GM18502 (cell line): Measurements from ENCODE around the gene LBH.

Experiments used
- ATAC-seq: cut with Tn5 transposase; IDR thresholded peaks from one replicate; pipeline ENCODE4 v1.9.1; 2021; ENCODE audit warnings: mild to moderate bottlenecking; ENCODE audit not compliant: unreplicated experiment, poor library complexity

Gene LBH

DNA sequence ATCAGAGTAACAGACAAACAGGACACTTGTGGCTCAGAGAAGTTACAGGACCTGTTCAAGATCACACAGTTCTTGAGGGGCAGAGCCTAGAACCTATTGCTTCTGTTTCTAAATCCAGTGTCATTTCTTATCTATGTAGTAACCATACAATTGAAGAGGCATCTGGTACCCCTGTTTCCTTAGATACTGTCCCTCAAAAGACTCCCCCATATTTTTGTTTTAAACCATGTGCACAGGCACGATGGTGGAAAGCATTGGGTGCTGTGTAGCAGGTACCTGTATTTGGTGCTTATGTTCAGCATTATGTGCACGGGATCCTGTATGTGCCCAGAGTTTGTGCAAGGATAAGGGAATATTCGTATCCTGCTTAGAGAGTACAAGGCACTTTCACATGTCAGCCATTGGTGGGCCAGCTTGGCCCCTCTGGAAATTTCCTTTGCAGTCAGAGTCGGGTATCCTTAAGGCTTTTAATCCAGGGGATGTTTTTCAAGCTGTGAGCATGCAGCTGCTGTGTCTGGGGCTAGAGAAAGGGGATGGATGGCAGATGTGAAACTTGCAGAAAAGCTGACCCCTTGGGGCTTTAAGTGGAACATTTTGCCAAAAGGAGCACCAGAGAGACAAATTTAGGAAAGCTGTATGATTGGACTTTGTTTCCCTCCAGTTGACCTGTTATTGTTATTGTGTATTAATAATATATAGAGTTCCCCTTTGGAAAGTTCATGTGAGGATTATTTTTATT lies 2.1 kb downstream of the LBH start:
- ATAC-seq: no peak

GRCh38 chr2:30234180-30234971 lies 3.0 kb downstream of the LBH start:
- ATAC-seq: no peak

DNA sequence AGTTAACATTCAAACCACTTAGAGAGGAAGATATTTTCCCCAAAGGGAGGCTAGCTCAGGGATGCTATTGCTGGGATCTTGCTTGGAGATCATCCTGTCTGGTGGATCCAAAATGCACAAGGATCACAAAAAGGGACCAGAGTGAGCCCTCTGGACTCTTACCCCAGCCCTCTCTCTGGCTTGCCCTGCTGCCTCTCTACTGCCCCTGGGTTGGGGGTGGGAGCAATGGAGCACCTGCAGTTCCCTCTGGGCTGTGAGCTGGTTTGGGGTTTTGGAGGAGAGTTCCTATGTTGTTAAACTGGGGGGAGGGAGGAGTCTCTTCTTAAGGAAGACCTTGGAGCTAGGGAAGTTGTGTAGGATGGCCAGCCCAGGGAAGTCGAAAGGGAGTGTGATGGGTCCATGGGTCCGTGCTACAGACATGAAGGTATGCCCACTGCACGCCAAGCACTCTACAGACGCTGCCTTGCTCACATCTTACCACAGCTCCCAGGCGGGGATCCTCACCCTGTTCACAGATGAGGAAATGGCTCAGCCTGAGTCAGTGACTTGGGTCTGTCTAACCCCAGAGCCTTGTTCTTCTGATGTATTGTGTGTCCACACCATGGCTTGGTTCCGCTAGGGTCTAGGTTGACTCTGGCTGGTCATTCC lies 3.8 kb downstream of the LBH start:
- ATAC-seq: no peak

DNA sequence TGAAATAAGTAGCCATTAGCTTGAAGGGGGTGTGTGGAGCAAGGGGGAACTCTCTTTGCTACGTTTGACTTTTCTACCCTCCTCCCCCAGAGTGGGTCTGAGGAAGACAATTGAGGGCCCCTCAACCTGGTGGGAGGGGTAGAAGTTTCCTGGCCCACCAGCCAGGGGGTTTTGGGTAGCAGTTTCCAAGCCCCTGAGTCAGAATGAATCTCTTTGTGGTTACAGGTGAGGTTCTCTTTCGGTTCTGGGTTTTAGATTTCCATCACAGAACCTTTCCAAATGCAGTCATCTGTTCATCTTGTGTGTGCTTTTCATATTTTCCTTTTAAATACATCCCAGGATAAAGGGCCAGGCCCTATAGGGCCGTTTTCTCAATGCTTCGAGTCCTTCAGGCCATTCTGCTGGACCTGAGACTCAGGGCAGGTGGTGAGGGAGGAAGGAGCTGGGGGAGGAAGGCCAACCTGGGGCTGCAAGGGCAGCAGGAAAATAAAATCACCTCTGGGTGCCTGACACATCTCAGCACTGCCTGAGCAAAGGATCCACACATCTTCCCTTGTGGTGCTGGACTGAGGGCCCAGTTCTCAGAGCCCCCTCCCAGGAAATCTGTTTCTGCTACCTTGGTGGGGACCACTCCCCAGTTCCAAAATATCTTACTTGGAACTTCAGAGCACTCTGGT lies 4.7 kb downstream of the LBH start:
- no peak for ATAC-seq

DNA sequence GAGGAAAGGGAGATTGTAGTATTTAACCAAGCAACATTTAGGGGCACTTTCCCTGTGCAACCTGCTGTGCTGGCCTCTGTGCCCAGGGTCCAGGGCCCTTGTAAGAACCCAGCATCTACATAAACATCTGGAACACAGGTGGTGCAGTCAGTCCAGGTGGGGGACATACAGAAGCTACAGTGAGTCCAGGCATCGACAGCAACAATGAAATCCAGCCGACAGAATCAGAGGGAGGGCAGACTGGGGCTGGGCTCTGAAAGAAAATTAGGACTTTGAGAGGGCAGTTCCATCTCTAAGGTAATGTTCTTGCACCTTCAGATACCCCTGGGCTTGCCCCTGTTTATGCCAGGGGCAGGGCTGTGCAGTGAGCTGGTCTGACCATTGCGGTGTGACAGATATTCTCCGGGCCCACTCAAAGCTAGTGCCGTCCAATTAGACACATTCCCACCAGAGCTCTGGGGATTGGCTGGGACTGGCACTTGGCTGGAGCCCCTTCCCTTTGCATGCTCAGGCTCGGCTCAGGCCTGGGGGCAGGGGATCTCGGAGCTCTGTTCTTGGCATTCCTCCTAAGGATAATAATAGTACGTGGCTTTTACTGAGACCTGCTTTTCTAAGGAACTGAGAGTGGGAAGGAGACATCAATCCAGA lies 5.4 kb downstream of the LBH start:
- no peak for ATAC-seq

GRCh38 chr2:30237239-30237965 lies 6.1 kb downstream of the LBH start:
- no peak for ATAC-seq

DNA sequence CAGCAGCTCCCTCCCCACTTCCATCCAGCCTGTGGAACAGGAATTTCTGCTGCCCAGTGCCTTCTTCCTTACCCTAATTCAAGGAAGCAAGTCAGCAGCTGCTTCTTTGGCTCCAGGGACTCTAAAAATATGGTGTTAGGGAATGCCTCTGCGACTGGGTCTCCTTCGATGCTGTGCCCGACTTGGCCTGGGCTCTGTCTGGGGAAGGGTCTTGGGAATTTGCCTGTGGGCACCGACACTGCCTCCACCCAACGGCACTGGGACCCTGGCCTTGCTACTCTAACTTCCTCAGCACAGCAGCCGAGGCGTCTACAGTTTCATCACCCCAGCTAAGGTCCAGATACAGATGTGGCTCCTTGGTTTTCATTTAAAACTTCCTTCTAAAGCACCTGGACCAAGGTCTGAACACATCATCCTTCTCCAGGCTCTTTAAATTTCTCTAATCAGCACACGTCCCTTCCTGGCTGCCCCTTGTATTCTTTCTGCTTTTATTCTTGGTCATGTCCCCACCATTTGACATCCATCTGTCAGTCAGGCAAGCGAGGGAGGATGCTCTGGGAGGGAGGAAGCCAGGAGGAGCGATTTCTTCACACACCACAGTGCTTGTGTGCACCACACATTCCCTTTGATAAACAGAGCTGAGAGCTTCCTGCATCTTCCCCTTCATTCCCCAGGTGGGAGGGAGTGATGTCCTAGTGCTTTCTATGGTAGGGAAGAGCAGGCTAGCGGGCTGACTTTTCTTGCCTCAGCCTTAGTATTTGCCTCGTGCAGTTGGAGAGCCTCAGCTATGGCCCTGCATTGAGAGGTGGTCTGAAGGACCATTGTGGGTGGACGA lies 6.8 kb downstream of the LBH start:
- no peak for ATAC-seq

DNA sequence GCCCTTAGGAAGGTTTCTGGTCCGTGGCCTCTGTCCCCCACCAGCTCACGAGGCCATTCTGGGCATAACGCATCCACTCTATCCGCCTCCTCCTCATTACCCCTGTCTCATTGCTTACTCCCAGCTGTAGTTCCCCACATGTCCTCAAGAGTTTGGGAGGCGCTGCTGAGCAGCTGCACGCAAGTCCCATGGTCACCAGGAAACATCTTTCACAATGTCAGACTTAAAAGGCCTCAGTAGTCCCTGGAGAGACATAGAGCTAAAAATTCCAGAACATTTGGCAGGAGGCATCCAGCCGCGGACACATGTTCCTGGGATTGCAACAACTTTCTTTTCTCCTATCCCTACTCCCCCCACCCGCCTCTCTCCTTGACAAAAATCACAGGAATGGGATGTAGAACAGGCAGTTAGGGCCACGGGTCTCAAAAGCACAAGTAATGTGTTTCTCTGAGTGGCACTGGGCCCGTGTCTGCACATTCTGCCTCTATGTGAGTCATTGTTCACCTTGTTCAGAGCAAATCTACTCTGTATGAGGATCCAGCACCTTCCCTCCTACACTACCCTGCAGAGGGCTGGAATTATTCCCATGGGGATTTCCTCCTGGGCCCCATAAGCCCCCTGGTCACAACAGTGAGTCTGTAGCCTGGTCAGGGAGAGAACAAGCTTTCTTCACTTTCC lies 8.1 kb downstream of the LBH start:
- no peak for ATAC-seq

DNA sequence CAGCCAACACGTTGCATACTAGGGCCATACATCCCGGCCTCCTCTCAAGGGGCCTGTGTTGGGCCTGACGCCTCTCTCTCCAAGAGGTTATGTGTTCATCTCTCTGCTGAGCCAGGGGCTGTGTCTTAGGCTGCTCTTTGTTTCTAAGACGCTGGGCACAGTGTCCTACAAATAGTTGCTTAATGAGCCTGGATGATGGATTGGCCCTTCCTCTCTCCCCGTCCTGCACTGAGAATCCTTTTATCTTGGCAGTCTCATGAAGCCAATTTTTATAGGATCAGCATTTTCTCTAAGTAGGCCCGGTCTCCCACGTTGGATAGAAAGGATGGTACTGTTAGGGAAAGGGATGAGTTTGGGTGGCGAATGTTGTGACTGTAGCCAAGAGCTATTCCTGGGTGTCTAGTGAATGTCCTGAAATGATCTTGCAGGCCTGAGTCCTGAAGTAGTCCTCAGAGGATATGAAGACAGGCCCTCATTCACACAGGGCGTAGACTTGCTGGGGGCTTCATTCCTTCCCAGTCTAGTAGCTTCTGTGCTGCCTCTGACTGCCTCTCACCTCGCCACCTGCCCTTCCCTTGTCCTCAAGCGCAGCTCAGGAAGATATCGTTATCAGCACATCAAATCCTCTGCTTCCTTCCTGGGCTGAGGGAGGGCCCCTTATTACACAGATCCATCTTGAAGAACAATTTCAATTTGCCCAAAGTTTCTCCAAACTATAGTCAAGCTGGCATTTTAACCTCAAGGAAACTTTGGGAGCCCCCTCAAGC lies 8.8 kb downstream of the LBH start:
- no peak for ATAC-seq

DNA sequence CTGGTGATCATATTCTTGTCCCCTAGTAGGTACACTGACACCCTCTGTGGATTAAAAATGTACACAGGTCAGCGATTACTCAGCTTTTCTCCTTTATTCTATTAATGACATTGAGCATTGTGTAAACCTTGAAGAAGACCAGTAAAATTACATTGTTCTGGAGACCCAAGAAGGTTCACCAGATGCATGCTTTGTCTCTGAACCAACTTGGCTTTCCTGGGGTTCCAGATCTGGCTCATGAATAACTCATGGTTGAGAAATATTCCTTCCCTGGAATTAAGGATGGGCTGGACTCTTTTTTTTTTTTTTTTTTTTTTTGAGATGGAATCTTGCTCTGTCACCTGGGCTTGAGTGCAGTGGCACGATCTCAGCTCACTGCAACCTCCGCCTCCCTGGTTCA lies 11.9 kb downstream of the LBH start:
- no peak for ATAC-seq

GRCh38 chr2:30245364-30245763 lies 14.0 kb downstream of the LBH start:
- ATAC-seq: no peak

- ATAC-seq: no peak
Measured at GRCh38 chr2:30248791-30249190, 17.5 kb downstream of the LBH start.

DNA sequence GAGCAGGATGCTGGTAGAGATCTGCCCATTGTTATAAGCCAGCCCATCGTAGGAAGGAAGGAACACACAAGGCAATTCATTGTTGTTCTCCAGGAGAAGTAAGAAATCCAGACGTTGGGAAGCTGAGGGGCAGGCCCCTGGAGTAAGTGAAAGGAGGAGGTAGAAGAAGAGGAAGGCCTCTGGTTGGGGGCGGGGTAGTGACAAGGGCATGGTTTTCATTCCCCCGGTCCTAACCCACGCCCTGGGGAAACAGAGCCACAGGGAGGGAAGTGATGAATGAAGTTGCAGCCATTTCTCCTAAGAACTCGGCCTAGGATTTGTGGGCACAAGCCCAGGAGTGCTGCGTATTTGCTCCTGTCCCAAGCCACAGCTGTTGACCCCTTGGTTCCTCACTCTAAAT lies 18.0 kb downstream of the LBH start:
- no peak for ATAC-seq

- ATAC-seq: no peak
Measured at GRCh38 chr2:30250421-30250820, 19.1 kb downstream of the LBH start.

- ATAC-seq: no peak
Measured at GRCh38 chr2:30252723-30253701, 21.7 kb downstream of the LBH start.

- no peak for ATAC-seq
Measured at GRCh38 chr2:30253873-30254684, 22.7 kb downstream of the LBH start.
